ENCODE results near the gene GMDS.

- TF ChIP-seq, protein P1, sequence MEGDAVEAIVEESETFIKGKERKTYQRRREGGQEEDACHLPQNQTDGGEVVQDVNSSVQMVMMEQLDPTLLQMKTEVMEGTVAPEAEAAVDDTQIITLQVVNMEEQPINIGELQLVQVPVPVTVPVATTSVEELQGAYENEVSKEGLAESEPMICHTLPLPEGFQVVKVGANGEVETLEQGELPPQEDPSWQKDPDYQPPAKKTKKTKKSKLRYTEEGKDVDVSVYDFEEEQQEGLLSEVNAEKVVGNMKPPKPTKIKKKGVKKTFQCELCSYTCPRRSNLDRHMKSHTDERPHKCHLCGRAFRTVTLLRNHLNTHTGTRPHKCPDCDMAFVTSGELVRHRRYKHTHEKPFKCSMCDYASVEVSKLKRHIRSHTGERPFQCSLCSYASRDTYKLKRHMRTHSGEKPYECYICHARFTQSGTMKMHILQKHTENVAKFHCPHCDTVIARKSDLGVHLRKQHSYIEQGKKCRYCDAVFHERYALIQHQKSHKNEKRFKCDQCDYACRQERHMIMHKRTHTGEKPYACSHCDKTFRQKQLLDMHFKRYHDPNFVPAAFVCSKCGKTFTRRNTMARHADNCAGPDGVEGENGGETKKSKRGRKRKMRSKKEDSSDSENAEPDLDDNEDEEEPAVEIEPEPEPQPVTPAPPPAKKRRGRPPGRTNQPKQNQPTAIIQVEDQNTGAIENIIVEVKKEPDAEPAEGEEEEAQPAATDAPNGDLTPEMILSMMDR (IDR thresholded peaks at IDR 0.05; ENCODE audit: low read length): no peak
- TF ChIP-seq EZH2 (optimal IDR thresholded peaks at IDR 0.05; ENCODE audit: low read depth, low read length) (no peak), EZH2phosphoT487 (IDR thresholded peaks at IDR 0.05; ENCODE audit: low read length) (no peak)
These were observed 20.5 kb downstream of the GMDS start for GRCh38 chr6:2224847-2225382.
